GM12878 (cell line): ENCODE results near the gene ANKRD33B. TPM values are rescaled to one million over a fixed set of nuclear protein-coding genes. Genes with fewer than 3 reads are reported as not detected.

Source experiments
- CEBPZ ChIP-seq: fragments of 150-350 bp; IDR thresholded peaks from 2 replicates; pipeline ENCODE4 v1.6.1; 2016; ENCODE audit warnings: low read depth, low read length
- CREM ChIP-seq: IDR thresholded peaks from 2 replicates; pipeline ENCODE4 v1.6.1; 2014; ENCODE audit warnings: antibody characterized with exemption, low read depth
- E4F1 ChIP-seq: fragments of 450-650 bp; IDR thresholded peaks from 2 replicates; pipeline ENCODE4 v1.6.1; 2018; ENCODE audit warnings: borderline replicate concordance, mild to moderate bottlenecking; ENCODE audit not compliant: partially characterized antibody
- EED ChIP-seq: sonication (generic); IDR thresholded peaks from 2 replicates; pipeline ENCODE4 v1.6.1; 2016; ENCODE audit warnings: antibody characterized with exemption, low read depth
- EP300 ChIP-seq, 2 experiments: fragments of 150-350 bp in 1 of 2; IDR thresholded peaks; 2 replicates each; pipeline ENCODE4 v1.6.1; 2011 to 2012; ENCODE audit warnings: low read depth in 2 of 2, low read length in 2 of 2, borderline replicate concordance in 1 of 2, improper control_type of control experiment in 1 of 2, inconsistent platforms in 1 of 2; ENCODE audit not compliant: control insufficient read depth in 1 of 2
- ETV6 ChIP-seq, 2 experiments: fragments of 450-650 bp in 1 of 2; IDR thresholded peaks in 1 of 2; conservative IDR thresholded peaks in 1 of 2; 2 replicates each; pipeline ENCODE4 v1.6.1; 2014; ENCODE audit warnings: antibody characterized with exemption in 1 of 2, borderline replicate concordance in 1 of 2, low read depth in 1 of 2, mild to moderate bottlenecking in 1 of 2, moderate library complexity in 1 of 2
- FOS ChIP-seq: IDR thresholded peaks from 3 replicates; pipeline ENCODE4 v1.6.1; 2011; ENCODE audit warnings: borderline replicate concordance; ENCODE audit not compliant: insufficient read length; ENCODE audit errors: extremely low read depth
- NFIC ChIP-seq: IDR thresholded peaks from 2 replicates; pipeline ENCODE4 v1.6.1; 2012; ENCODE audit warnings: low read depth, mild to moderate bottlenecking, inconsistent platforms, low read length, moderate library complexity
- NR2F1 ChIP-seq: fragments of 450-650 bp; conservative IDR thresholded peaks from 2 replicates; pipeline ENCODE4 v1.6.1; 2017; ENCODE audit warnings: mild to moderate bottlenecking
- PAX8 ChIP-seq: fragments of 450-650 bp; IDR thresholded peaks from 2 replicates; pipeline ENCODE4 v1.6.1; 2017; ENCODE audit warnings: mild to moderate bottlenecking, moderate library complexity
- PML ChIP-seq: IDR thresholded peaks from 2 replicates; pipeline ENCODE4 v1.6.1; 2012; ENCODE audit warnings: low read length, inconsistent platforms
- POLR2A ChIP-seq: IDR thresholded peaks from 2 replicates; pipeline ENCODE4 v1.6.1; 2011; ENCODE audit warnings: low read depth, mild to moderate bottlenecking, low read length
- RAD21 ChIP-seq: IDR thresholded peaks from 2 replicates; pipeline ENCODE4 v1.6.1; 2011; ENCODE audit warnings: mild to moderate bottlenecking, low read depth, low read length, moderate library complexity; ENCODE audit not compliant: insufficient read depth
- SIN3A ChIP-seq: IDR thresholded peaks from 2 replicates; pipeline ENCODE4 v1.6.1; 2012; ENCODE audit warnings: low read depth, low read length, improper control_type of control experiment
- STAT3 ChIP-seq: IDR thresholded peaks from 2 replicates; pipeline ENCODE4 v1.6.1; 2011; ENCODE audit warnings: low read depth, low read length, improper control_type of control experiment
- TAF1 ChIP-seq: IDR thresholded peaks from 2 replicates; pipeline ENCODE4 v1.6.1; 2011; ENCODE audit warnings: mild to moderate bottlenecking, low read depth, low read length, borderline replicate concordance
- YBX1 ChIP-seq: fragments of 450-650 bp; IDR thresholded peaks from 2 replicates; pipeline ENCODE4 v1.6.1; 2016; ENCODE audit warnings: antibody characterized with exemption
- ZBTB11 ChIP-seq: fragments of 450-650 bp; formaldehyde crosslinking; IDR thresholded peaks from 2 replicates; pipeline ENCODE4 v1.5.0; 2022; ENCODE audit warnings: mild to moderate bottlenecking, missing genetic modification characterization
- ZNF274 ChIP-seq: IDR thresholded peaks from one replicate; pipeline ENCODE4 v1.8.0; 2011; ENCODE audit not compliant: insufficient read length, insufficient read depth
- ZNF384 ChIP-seq: IDR thresholded peaks from 2 replicates; pipeline ENCODE4 v1.6.1; 2012; ENCODE audit warnings: low read depth, mild to moderate bottlenecking, low read length, improper control_type of control experiment, borderline replicate concordance
- ZSCAN29 ChIP-seq: fragments of 450-650 bp; IDR thresholded peaks from 2 replicates; pipeline ENCODE4 v1.6.1; 2017; ENCODE audit warnings: mild to moderate bottlenecking, moderate library complexity
- polyA plus RNA-seq, 11 experiments: library from polyadenylated mRNA; depleted of rRNA in 4 of 11; unstranded in 6 of 11; stranded (reverse) in 5 of 11; fragments of >200 nt; fragmentation: Nextera tagmentation in 4 of 11; fragmentation: Illumina TruSeq in 1 of 11; extraction: Ambion mirVana in 4 of 11; extraction: Trizol in 1 of 11; gene quantifications; 1 replicate in 1 of 11; 2 replicates in 10 of 11; pipeline versions ENCODE4 v1.2.1 to v1.2.3, GENCODE V29; 2011 to 2016; ENCODE audit warnings: inconsistent platforms in 2 of 11, missing spikeins in 2 of 11, low read depth in 1 of 11
- total RNA-seq, 4 experiments: library from RNA; depleted of rRNA in 3 of 4; stranded (reverse); fragments of >200 nt in 3 of 4; fragmentation: Illumina TruSeq in 1 of 4; extraction: Trizol in 1 of 4; gene quantifications; 2 replicates each; pipeline versions ENCODE4 v1.2.1 to v1.2.3, GENCODE V29; 2013 to 2021

The ANKRD33B gene
- total and polyA plus RNA-seq, 10 of the 15 experiments (the other 5 are each of a cell fraction or from before 2014, with no cell fraction given): 4.9 to 61.6 (median 15.6) TPM

DNA sequence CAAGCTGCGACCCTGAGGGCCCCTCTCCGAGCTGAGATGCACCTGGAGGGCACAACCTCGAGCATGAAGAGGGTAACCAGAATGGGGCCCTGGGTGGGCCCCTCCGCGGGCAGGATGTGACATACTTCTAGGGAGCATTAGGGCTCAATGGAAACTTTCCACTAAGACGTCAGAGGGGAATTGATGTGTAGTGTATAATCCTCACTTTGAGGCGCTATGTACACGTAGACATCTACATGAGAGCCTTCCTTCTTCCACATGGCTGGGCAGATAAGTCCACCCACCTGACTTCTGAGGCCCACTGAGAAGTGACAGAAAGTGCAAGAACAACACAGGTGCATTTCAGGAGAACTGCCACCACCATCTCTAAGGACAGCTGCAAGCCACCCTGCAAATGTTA, 136.1 kb downstream of the ANKRD33B start (continued):
- TF ChIP-seq E4F1 (no peak), NR2F1 (no peak), ZBTB11 (CRISPR knock-in tag) (no peak), ZNF274 (no peak), NFIC (peak; percentile 62), CEBPZ (no peak), PAX8 (no peak), EED (no peak), PML (peak; percentile 37; the same call in 1 of the 2 replicates), POLR2A (0 out of 2 replicates have a peak, but pooled peaks have one; percentile 27), RAD21 (no peak), TAF1 (0 out of 2 replicates have a peak, but pooled peaks have one; percentile 17), STAT3 (no peak), YBX1 (no peak), FOS (no peak), SIN3A (no peak), EP300 (IDR thresholded peaks at IDR 0.05; ENCODE audit: borderline replicate concordance in 1 of 2, control insufficient read depth in 1 of 2, low read depth in 2 of 2, low read length in 2 of 2) (no peak), ZSCAN29 (no peak), ETV6 (conservative IDR thresholded peaks at IDR 0.05 in 1 of 2, IDR thresholded peaks at IDR 0.05 in 1 of 2; ENCODE audit: borderline replicate concordance in 1 of 2, low read depth in 1 of 2) (0 out of 4 replicates have a peak, but pooled peaks of 1 of the 2 experiments have one; percentile 41), ZNF384 (no peak), CREM (peak; percentile 81)
